Measurements from ENCODE around the gene MARVELD2.
"Not testable (repeated sequence)": the region's sequence is repeated elsewhere in the genome, so short reads cannot be mapped to it uniquely, and the experiment has no call there.

DNA sequence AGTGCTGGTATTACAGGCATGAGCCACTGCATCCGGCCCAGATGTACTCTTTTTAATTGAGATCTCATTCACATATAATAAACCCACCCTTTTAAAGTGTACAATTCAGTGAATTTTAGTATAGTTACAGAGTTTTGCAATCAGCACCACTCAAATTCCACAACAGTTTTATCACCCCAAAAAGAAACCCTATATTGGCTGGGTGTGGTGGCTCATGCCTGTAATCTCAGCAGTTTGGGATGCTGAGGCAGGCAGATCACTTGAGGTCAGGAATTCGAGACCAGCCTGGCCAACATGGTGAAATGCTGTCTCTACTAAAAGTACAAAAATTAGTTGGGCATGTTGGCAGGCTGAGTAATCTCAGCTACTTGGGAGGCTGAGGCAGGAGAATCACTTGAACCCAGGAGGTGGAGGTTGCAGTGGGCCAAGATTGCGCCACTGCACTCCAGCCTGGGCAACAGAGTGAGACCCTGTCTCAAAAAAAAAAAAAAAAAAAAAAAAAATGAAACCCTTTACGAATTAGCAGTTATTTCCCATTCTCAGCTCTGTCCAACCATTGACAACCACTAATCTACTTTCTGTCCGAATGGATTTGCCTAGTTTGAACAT lies 20.5 kb downstream of the MARVELD2 start:
- TF ChIP-seq, protein P1, sequence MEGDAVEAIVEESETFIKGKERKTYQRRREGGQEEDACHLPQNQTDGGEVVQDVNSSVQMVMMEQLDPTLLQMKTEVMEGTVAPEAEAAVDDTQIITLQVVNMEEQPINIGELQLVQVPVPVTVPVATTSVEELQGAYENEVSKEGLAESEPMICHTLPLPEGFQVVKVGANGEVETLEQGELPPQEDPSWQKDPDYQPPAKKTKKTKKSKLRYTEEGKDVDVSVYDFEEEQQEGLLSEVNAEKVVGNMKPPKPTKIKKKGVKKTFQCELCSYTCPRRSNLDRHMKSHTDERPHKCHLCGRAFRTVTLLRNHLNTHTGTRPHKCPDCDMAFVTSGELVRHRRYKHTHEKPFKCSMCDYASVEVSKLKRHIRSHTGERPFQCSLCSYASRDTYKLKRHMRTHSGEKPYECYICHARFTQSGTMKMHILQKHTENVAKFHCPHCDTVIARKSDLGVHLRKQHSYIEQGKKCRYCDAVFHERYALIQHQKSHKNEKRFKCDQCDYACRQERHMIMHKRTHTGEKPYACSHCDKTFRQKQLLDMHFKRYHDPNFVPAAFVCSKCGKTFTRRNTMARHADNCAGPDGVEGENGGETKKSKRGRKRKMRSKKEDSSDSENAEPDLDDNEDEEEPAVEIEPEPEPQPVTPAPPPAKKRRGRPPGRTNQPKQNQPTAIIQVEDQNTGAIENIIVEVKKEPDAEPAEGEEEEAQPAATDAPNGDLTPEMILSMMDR (IDR thresholded peaks at IDR 0.05): not testable (repeated sequence)
- TF ChIP-seq POLR2A (IDR thresholded peaks at IDR 0.05): not testable (repeated sequence)

Data from lower leg skin (tissue), 3 donors.